Measurements from ENCODE around the gene APLNR.

The APLNR gene

GRCh38 chr11:57251491-57252104 lies 14.5 kb upstream of the APLNR start:
- DNase-seq (ENCODE audit: low spot score) = no peak

GRCh38 chr11:57251037-57251436 lies 14.0 kb upstream of the APLNR start:
- DNase-seq (ENCODE audit: low spot score) = no peak

- DNase-seq (ENCODE audit: low spot score) = peak; percentile 63
Measured at GRCh38 chr11:57249384-57250319, 12.6 kb upstream of the APLNR start.

GRCh38 chr11:57248780-57249383 lies 11.8 kb upstream of the APLNR start:
- DNase-seq (ENCODE audit: low spot score) = peak; percentile 84

- peak; percentile 0 for DNase-seq (ENCODE audit: low spot score)
Measured at GRCh38 chr11:57244911-57245310, 7.9 kb upstream of the APLNR start.

GRCh38 chr11:57241353-57241972 lies 4.4 kb upstream of the APLNR start:
- no peak for DNase-seq (ENCODE audit: low spot score)

- no peak for DNase-seq (ENCODE audit: low spot score)
Measured at GRCh38 chr11:57240757-57241156, 3.7 kb upstream of the APLNR start.

GRCh38 chr11:57240007-57240406 lies 3.0 kb upstream of the APLNR start:
- no peak for DNase-seq (ENCODE audit: low spot score)

GRCh38 chr11:57239348-57239747 lies 2.3 kb upstream of the APLNR start:
- DNase-seq (ENCODE audit: low spot score) = no peak

GRCh38 chr11:57235761-57236703 lies 1.0 kb downstream of the APLNR start:
- DNase-seq (ENCODE audit: low spot score) = no peak

- DNase-seq (ENCODE audit: low spot score) = no peak
Measured at GRCh38 chr11:57233702-57234101, 3.3 kb downstream of the APLNR start.

- no peak for DNase-seq (ENCODE audit: low spot score)
Measured at GRCh38 chr11:57231539-57232253, 5.4 kb downstream of the APLNR start.

- no peak for DNase-seq (ENCODE audit: low spot score)
Measured at GRCh38 chr11:57230791-57231538, 6.1 kb downstream of the APLNR start.

GRCh38 chr11:57230316-57230715 lies 6.7 kb downstream of the APLNR start:
- no peak for DNase-seq (ENCODE audit: low spot score)

- no peak for DNase-seq (ENCODE audit: low spot score)
Measured at GRCh38 chr11:57228600-57228999, 8.4 kb downstream of the APLNR start.

- peak; percentile 54 for DNase-seq (ENCODE audit: low spot score)
Measured at GRCh38 chr11:57224537-57224936, 12.5 kb downstream of the APLNR start.

GRCh38 chr11:57224128-57224527 lies 12.9 kb downstream of the APLNR start:
- DNase-seq (ENCODE audit: low spot score) = no peak

GRCh38 chr11:57223601-57224000 lies 13.4 kb downstream of the APLNR start:
- no peak for DNase-seq (ENCODE audit: low spot score)

- no peak for DNase-seq (ENCODE audit: low spot score)
Measured at GRCh38 chr11:57222239-57222638, 14.8 kb downstream of the APLNR start.

- no peak for DNase-seq (ENCODE audit: low spot score)
Measured at GRCh38 chr11:57219021-57219627, 17.9 kb downstream of the APLNR start.

Measured in AG08396 (cell line).